C4-2B (cell line): Measurements from ENCODE around the gene KCNH2.
"Not testable (repeated sequence)": the region's sequence is repeated elsewhere in the genome, so short reads cannot be mapped to it uniquely, and the experiment has no call there.

ENCODE experiments used
- H3K27ac ChIP-seq: fragments of 450-650 bp; 2 replicates; pipeline ENCODE4 v1.5.1; 2017
- ZFX ChIP-seq: fragments of 450-650 bp; IDR thresholded peaks from 2 replicates; pipeline ENCODE4 v1.6.1; 2017
- TF ChIP-seq, protein P1 (sequence below): fragments of 450-650 bp; conservative IDR thresholded peaks from 2 replicates; pipeline ENCODE4 v1.5.1; 2017; ENCODE audit warnings: mild to moderate bottlenecking

KCNH2 gene

DNA sequence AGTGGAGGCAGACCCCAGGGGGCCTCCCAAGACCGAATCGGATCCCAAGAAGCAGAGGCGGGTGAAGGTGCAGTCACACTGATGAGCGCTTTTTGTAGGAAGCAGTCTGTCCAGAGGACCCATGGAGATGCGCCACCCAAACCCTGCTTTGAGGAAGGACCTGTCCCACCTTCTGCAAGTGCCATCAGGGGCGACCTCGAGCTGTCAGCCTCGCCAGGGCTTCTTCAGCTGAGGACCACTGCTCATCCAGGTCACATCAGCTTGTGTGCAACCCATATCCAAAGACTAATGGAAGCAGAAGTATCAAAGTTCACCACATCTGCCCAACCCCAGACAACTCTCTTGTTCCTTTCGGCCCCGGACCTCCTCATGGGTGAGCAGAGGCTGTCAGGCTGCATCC is 61.5 kb downstream of the KCNH2 start:
- TF ChIP-seq ZFX, result no peak
- TF ChIP-seq, protein P1, sequence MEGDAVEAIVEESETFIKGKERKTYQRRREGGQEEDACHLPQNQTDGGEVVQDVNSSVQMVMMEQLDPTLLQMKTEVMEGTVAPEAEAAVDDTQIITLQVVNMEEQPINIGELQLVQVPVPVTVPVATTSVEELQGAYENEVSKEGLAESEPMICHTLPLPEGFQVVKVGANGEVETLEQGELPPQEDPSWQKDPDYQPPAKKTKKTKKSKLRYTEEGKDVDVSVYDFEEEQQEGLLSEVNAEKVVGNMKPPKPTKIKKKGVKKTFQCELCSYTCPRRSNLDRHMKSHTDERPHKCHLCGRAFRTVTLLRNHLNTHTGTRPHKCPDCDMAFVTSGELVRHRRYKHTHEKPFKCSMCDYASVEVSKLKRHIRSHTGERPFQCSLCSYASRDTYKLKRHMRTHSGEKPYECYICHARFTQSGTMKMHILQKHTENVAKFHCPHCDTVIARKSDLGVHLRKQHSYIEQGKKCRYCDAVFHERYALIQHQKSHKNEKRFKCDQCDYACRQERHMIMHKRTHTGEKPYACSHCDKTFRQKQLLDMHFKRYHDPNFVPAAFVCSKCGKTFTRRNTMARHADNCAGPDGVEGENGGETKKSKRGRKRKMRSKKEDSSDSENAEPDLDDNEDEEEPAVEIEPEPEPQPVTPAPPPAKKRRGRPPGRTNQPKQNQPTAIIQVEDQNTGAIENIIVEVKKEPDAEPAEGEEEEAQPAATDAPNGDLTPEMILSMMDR, result no peak
- no peak overlapping the region for H3K27ac ChIP-seq

DNA sequence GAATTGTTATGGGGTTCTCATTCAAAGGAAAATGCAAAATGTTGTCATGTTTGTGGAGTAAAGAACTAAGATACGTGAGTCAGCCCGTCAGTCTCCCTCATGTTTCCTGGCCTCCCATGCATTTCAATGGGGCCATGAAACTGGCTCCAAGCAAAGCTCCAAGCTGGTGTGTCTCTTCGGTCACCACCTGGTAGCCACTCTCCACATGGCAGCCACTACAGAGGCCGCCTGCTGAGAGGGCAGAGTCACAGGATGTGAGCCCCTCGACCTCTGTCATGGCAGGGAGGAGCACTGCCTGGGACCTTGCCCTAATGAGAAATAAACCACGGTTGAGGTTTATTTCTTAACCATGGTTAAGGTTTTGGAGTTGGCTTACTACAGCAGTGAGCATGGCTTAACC is 63.2 kb downstream of the KCNH2 start:
- H3K27ac ChIP-seq, result no peak overlapping the region
- no peak for TF ChIP-seq ZFX
- TF ChIP-seq, protein P1, result no peak

DNA sequence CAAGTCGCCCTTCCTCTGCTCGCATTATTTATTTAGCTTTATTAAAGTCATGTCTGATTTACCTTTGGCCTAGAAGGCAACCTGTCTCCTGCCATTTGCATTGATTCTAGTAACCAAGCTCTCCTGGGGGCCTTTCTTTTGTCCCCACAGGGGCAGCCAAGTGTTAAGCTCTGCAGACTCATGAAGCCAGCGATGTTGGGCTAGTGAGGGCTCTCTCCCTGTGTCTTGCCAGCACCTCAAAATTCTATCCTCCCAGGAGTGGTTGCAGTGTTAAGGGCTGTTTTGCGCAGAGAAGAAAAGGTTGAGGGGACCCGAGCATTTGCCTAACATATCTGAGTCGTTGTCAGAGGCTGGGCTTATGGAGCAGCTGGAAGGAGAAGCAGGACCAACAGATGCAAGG is 63.9 kb downstream of the KCNH2 start:
- no peak for TF ChIP-seq ZFX
- TF ChIP-seq, protein P1, result no peak
- H3K27ac ChIP-seq, result no peak overlapping the region

DNA sequence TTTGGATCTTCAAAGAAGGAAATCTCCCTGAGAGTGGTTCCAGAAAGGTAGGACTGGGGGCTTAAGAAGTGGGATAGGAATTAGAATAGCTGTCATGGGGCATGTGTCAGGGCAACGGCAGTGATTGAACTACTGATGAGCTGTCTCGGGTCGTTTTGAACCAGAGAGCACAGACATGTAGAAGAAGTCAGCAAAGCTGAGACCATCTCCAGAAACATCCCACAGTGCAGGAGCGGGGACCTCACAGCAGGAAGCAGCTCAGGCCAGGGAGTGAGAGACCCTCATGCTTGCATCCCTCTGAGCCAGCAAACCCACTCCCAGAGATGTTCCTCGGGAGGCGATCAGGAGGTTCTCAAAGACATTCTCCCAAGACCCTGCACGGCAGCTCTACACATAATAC is 65.7 kb downstream of the KCNH2 start:
- TF ChIP-seq ZFX, result no peak
- TF ChIP-seq, protein P1, result no peak

DNA sequence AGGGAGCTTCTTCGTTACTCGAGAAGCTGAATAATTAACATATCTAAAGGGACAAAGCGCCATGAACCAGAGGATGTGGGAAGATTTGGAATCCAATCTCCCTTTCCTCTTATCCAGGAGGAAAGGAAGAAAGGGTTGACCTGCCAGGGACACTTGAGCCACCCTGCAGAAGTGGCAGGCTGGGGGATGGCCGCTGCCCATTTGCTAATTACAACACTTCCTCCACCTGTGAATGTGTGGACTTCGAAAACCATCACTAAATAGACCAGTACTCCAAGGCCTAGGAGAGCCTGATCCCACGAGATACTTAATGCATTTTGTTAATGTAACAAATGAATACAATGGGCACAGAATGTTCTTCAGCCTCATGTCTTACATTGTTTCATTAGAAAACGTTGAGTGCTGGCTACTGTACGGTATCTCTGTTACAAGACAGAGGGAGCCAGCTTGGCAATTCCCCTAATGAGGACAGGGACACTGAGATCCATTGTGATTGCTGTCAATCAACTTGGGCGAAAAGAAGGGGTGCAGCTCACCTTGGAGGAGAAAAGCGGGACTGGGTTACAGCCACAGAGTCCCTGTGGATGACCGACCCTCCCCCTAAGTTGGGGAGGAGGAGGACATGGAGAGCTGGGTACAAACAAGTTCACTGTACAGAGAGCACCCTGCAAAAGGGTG is 66.4 kb downstream of the KCNH2 start:
- TF ChIP-seq, protein P1, result no peak
- no peak for TF ChIP-seq ZFX
- H3K27ac ChIP-seq, result no peak overlapping the region

More for the DNA sequence above, 65.7 kb downstream of the KCNH2 start:
- no peak overlapping the region for H3K27ac ChIP-seq

DNA sequence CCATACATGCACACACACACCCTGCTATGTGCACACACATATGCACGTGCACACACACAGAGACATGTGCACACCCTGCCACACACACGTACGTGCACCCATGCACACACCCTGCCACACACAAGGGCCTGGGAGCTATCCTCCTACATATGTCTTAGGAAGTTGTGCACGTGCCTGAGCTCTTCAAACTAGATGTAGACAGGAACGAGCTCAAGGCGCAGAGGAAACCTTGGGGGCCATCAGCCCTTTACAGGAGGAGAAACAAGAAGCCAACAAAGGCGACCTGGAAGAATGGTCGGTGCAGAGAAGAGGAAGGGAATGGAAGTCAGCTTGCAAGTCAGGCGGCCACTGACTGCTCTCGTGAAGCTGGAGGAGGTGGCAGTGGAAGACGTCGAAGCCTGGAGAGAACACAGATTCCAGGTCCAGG is 67.1 kb downstream of the KCNH2 start:
- TF ChIP-seq, protein P1, result no peak
- TF ChIP-seq ZFX, result no peak
- no peak overlapping the region for H3K27ac ChIP-seq

DNA sequence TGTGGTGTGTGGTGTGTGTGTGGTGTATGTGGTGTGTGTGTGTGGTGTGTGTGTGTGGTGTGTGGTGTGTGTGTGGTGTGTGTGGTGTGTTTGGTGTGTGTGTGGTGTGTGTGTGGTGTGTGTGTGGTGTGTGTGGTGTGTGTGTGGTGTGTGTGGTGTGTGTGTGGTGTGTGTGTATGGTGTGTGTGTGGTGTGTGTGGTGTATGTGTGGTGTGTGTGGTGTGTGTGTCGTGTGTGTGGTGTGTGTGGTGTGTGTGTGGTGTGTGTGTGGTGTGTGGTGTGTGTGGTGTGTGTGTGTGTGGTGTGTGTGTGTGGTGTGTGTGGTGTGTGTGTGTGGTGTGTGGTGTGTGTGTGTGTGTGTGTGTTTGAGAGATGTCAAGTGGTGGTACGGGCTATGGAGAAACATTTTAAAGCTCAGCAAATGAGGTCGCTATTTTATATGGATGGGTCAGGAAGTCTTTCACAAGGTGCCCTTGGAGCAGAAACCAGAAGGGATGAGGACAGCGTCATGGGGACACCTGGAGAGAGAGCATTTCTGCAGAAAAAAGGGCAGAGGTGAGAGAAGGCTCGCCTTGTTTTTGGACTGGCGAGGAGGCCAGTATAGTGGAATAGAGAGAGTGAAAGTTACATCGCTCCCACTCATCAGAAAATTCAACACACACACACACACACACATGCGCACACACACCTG is 67.7 kb downstream of the KCNH2 start:
- H3K27ac ChIP-seq, result not testable (repeated sequence)
